ENCODE data around the gene CCDC137.

CCDC137 gene

DNA sequence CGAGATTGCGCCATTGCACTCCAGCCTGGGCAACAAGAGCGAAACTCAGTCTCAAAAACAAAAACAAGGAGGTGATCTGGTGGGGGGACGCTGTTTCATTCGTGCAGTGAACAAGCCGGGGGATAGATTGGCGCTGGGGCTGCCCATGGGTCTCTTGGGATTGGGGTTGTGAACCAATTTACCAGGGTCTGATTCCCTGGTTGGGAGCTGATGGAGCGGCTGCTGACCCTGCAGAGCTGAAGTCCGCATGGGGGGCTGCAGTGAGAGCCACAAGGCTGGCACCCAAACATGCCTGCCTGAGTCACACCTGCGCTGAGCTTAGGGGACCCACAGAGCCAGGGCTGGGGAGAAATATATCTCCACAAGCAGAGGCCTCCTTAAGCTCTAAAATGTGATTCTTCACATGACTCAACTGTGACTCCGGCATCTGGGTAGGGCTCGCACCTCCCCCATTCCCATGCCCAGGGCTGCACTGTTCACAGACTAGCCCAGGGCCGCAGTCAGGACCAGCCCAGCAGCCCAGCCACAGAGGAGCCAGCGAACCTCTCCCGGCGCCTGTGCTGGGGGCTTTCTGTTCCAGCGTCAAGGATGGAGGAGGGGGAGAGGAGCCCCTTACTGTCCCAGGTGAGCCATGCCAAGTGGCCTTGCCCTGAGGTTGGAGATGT lies 24.6 kb upstream of the CCDC137 start:
- Mint-ChIP-seq H3K27ac (ENCODE audit: low read depth) (no peak overlapping the region), H3K9me3 (no peaks in the 10 kb centered on the region), H3K27me3 (no peaks in the 10 kb centered on the region), H3K4me3 (no peak overlapping the region), H3K4me1 (no peaks in the 10 kb centered on the region), H3K36me3 (ENCODE audit: insufficient read depth) (peaks cover 4% of the 10 kb centered on the region)
- DNase-seq (ENCODE audit: low spot score in 2 of 2) (no peak), ATAC-seq (replicated peaks; ENCODE audit: extremely low read depth, poor library complexity, severe bottlenecking) (no peak)

DNA sequence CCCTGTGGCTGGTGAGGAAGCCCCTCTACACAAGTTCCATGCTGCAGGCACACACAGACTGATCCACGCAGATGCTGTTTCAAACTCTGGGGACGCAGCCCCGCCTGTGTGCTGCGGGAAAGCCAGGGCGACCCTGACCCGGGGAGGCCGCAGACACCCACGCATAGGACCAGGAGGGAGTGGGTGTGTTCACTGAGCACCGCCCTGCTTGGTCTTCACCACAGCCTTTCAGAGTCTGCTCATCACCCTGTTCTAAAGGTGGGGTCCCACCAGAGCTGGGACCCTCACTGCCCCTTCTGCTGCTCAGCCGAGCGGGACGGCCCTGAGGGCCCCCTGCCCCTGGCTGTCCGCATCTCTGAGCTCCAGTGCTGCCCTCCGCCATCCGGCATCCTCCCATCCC lies 22.0 kb upstream of the CCDC137 start:
- no peak for DNase-seq (ENCODE audit: low spot score in 2 of 2)
- Mint-ChIP-seq H3K27me3 (peaks cover 8% of the 10 kb centered on the region), H3K4me3 (no peak overlapping the region), H3K36me3 (ENCODE audit: insufficient read depth) (peaks cover 3% of the 10 kb centered on the region), H3K27ac (ENCODE audit: low read depth) (no peak overlapping the region), H3K4me1 (no peaks in the 10 kb centered on the region), H3K9me3 (no peaks in the 10 kb centered on the region)
- no peak for ATAC-seq (replicated peaks; ENCODE audit: extremely low read depth, poor library complexity, severe bottlenecking)

DNA sequence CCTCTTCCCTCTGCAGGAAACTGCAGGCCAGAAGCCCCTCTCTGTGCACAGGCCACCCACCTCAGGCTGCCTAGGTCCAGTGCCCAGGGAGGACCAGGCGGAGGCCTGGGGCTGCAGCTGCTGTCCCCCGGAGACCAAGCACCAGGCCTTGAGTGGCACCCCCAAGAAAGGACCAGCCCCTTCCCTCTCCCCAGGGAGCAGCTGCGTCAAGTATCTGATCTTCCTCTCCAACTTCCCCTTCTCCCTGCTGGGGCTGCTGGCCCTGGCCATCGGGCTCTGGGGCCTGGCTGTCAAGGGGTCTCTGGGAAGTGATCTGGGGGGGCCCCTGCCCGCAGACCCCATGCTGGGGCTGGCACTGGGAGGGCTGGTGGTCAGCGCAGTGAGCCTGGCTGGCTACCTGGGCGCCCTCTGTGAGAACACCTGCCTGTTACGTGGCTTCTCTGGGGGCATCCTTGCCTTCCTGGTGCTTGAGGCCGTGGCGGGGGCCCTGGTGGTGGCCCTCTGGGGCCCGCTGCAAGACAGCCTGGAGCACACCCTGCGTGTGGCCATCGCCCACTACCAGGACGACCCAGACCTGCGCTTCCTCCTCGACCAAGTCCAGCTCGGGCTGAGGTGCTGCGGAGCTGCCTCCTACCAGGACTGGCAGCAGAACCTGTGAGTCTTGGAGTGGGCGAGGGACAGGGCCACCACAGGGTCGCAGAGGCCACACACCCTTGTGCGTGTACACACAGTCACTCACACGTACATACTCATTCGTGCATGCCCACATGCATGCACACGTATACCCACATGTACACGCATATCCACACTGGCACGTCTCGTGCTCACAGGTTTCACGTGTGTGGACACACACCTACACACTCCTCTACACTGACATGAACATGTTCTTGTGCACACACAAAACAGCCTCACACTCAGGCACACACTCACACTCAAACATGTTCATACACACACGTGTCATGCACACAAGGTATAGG lies 21.3 kb upstream of the CCDC137 start:
- no peak for ATAC-seq (replicated peaks; ENCODE audit: extremely low read depth, poor library complexity, severe bottlenecking)
- no peak for DNase-seq (ENCODE audit: low spot score in 2 of 2)
- Mint-ChIP-seq H3K27me3 (peaks cover 8% of the 10 kb centered on the region), H3K27ac (ENCODE audit: low read depth) (no peak overlapping the region), H3K9me3 (no peaks in the 10 kb centered on the region), H3K4me3 (no peak overlapping the region), H3K36me3 (ENCODE audit: insufficient read depth) (peaks cover 3% of the 10 kb centered on the region), H3K4me1 (no peaks in the 10 kb centered on the region)

DNA sequence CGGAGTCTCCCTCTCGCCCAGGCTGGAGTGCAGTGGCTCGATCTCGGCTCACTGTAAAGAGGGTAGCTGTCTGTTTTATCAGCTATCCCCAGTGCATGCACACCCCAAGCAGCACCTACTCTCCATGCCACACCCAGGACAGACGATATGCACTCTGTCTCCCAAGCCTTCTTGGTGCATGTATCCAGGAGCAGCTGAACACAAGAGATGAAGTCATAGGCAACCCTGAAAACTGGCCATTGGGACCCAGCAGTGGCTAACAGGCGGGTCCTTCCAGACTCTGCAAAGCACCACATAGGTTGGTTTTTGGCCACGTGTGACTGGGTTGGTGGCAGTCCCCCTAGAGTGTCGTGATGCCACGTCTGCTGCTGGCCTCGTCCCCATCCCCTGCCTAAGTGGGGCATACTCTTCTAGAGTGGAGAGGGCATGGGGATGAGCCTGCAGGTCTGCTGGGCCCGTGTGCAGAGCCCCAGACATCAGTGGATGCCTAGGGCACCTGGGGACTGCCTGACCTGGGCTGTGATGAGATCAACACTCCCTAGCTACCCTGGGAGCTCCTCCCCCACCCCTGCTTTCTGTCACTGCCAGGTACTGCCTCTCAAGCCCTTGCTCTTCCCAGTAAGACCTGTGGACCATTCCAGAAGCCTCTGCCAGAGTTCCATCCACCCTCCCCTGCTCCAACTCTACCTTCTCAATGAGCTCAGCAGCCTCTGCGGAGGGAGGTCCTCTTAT lies 19.5 kb upstream of the CCDC137 start:
- no peak for DNase-seq (ENCODE audit: low spot score in 2 of 2)
- Mint-ChIP-seq H3K27ac (ENCODE audit: low read depth) (no peak overlapping the region), H3K36me3 (ENCODE audit: insufficient read depth) (peaks cover 6% of the 10 kb centered on the region), H3K27me3 (peaks cover 16% of the 10 kb centered on the region), H3K4me3 (no peak overlapping the region), H3K9me3 (no peaks in the 10 kb centered on the region), H3K4me1 (no peaks in the 10 kb centered on the region)
- ATAC-seq (replicated peaks; ENCODE audit: extremely low read depth, poor library complexity, severe bottlenecking): no peak

DNA sequence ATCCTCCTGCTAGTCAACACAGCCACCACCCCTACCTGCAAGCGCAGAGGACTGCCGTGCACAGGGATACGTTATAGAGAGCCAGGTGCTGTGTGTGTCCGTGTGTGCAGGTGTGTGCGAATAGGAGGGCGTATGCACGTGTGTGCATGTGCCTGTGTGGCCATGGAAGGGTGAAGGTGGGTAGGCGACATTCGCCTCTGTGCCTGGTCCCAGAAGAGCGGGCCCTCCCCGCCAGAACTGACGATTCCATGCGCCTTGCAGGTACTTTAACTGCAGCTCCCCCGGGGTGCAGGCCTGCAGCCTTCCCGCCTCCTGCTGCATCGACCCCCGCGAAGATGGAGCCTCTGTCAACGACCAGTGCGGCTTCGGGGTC lies 18.9 kb upstream of the CCDC137 start:
- no peaks in the 10 kb centered on the region for H3K4me1 Mint-ChIP-seq
- no peak overlapping the region for H3K27ac Mint-ChIP-seq (ENCODE audit: low read depth)
- no peak overlapping the region for H3K4me3 Mint-ChIP-seq
- H3K36me3 Mint-ChIP-seq (ENCODE audit: insufficient read depth): peaks cover 6% of the 10 kb centered on the region
- no peaks in the 10 kb centered on the region for H3K9me3 Mint-ChIP-seq
- H3K27me3 Mint-ChIP-seq: peaks cover 17% of the 10 kb centered on the region
- no peak for ATAC-seq (replicated peaks; ENCODE audit: extremely low read depth, poor library complexity, severe bottlenecking)
- no peak for DNase-seq (ENCODE audit: low spot score in 2 of 2)

DNA sequence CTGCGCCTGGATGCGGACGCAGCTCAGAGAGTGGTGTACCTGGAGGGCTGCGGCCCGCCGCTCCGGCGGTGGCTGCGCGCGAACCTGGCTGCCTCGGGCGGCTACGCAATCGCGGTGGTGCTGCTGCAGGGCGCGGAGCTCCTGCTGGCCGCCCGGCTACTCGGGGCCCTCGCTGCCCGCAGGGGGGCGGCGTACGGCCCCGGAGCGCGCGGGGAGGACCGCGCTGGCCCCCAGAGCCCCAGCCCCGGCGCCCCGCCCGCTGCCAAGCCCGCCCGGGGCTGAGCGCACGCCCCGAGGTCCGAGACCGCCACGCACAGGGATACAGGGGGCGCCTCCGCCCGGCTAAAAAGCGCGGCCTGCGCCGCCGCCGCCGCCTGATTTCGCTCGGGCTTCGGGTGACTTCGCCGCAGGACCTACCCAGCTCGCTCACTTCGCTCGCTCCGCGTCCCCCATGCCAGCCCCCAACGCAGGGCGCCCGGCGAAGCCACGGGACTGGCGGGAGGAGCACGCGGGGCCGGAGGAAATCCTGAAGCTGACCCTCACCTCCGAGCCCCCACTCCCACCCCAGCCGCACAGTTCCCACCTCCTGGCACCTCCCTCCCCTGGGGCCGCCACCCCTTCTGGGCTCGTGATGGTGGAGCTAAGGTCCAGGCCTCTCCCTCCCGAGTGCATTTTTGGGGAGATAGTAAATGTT lies 18.4 kb upstream of the CCDC137 start:
- Mint-ChIP-seq H3K4me3 (no peak overlapping the region), H3K4me1 (no peaks in the 10 kb centered on the region), H3K27ac (ENCODE audit: low read depth) (no peak overlapping the region), H3K36me3 (ENCODE audit: insufficient read depth) (peaks cover 7% of the 10 kb centered on the region), H3K9me3 (no peaks in the 10 kb centered on the region), H3K27me3 (peaks cover 19% of the 10 kb centered on the region)
- no peak for ATAC-seq (replicated peaks; ENCODE audit: extremely low read depth, poor library complexity, severe bottlenecking)
- no peak for DNase-seq (ENCODE audit: low spot score in 2 of 2)

DNA sequence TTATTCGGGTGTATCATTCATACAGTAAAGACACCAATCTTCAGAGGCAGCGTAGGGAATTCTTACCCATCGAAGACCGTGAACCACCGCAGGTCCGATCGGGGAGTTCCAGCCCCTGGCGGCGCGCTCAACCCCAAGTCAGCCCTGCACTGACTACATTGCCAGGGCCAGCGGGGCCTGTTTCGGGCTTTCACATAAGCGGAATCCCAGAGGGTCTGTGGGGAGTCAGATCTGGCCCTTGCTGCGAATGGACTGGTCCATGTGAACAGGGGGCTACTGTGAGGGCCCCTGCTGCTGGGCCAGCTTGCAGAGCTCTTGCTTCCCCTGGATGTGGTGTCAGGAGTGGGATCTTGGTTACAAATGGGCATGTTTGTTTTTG lies 17.8 kb upstream of the CCDC137 start:
- Mint-ChIP-seq H3K9me3 (no peaks in the 10 kb centered on the region), H3K4me1 (no peaks in the 10 kb centered on the region), H3K27ac (ENCODE audit: low read depth) (no peak overlapping the region), H3K36me3 (ENCODE audit: insufficient read depth) (peaks cover 7% of the 10 kb centered on the region), H3K4me3 (no peak overlapping the region), H3K27me3 (peaks cover 25% of the 10 kb centered on the region)
- DNase-seq (ENCODE audit: low spot score in 2 of 2) (no peak), ATAC-seq (replicated peaks; ENCODE audit: extremely low read depth, poor library complexity, severe bottlenecking) (no peak)

DNA sequence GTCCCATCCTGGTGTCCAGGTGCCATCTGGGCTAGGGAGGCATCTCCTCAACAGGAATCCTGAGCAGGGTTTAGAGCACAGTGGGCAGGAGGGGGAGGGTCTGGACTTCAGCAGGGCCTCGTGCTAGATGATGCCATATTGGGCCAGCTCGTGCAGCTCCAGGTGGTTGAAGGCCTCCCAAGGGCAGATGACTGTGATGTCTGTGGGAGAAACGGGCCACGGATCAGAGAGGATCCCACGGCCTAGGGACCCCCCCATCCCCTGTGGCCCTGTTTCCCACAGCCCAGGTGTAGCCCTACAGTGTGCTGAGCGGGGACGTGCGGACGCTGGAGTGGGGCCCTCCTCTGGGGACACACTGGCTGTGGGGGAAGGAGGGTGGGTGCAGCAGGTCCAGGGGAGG lies 15.6 kb upstream of the CCDC137 start:
- ATAC-seq (replicated peaks; ENCODE audit: extremely low read depth, poor library complexity, severe bottlenecking) (no peak), DNase-seq (ENCODE audit: low spot score in 2 of 2) (no peak)
- Mint-ChIP-seq H3K4me3 (no peak overlapping the region), H3K36me3 (ENCODE audit: insufficient read depth) (peaks cover 7% of the 10 kb centered on the region), H3K4me1 (no peaks in the 10 kb centered on the region), H3K27ac (ENCODE audit: low read depth) (no peak overlapping the region), H3K27me3 (peaks cover 28% of the 10 kb centered on the region), H3K9me3 (no peaks in the 10 kb centered on the region)

DNA sequence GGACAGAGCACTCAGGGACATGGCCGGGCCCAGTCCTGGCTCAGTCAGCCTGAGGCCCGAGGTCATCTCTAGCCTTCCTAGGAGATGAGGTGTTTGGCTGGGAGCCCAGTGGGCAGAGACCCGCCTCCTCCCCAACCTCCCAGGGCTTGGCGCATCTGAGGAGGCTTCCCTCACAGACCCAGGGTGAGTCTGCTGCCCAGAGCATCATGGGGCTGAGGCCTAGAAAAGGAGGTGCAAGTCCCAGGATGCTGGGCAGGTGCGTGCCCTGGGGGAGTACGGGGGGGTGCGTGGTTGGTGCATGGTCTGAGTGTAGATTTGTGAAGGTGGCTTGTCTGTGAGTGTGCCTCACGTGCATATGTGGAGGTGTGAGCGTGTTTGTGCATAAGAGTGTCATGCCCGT lies 14.8 kb upstream of the CCDC137 start:
- Mint-ChIP-seq H3K27ac (ENCODE audit: low read depth) (no peak overlapping the region), H3K4me3 (no peak overlapping the region), H3K36me3 (ENCODE audit: insufficient read depth) (peaks cover 7% of the 10 kb centered on the region), H3K27me3 (peaks cover 28% of the 10 kb centered on the region), H3K9me3 (no peaks in the 10 kb centered on the region), H3K4me1 (no peaks in the 10 kb centered on the region)
- no peak for DNase-seq (ENCODE audit: low spot score in 2 of 2)
- no peak for ATAC-seq (replicated peaks; ENCODE audit: extremely low read depth, poor library complexity, severe bottlenecking)

DNA sequence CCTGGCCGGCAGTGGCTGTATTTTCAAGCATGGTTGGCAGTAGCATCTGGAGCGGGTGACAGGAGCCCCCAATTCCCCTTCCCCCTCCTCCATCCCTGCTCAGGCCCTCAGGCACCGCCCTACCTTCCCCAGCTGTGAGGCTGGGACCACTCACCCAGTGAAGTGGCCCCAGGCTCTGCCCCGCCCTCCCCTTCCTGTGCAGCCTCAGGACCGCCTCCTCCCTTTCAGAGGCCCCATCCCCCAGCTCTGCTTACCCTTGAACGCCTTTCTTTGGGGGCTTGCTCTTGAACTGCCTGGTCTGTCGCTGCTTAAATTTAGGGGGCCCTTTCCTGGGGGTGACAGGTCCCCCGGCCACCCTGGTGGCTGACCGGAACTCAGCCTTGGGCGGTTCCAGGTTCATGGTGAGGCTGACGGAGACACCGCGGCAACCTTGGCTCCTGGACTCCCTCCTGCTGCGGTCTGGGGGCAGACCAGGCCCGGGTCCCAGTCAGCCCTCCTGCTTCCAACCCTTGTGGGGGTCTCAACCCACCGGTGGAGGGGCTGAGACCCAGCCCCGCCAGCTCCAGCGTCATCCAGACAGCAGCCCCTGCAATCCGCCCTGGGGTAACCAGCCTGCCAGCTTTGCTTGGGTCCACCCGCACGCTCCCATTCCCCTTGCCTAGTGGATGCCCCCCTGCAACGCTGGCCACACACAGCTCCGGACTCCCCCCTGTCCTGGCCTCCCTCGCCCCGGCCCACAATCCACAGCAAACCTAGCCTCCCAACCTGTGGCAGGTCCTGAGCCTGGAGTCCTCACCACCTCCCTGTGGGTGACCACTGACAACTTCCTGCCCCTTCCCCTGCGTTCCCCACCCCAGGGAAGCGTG lies 13.4 kb upstream of the CCDC137 start:
- no peak for ATAC-seq (replicated peaks; ENCODE audit: extremely low read depth, poor library complexity, severe bottlenecking)
- Mint-ChIP-seq H3K27ac (ENCODE audit: low read depth) (peak overlapping the region; percentile 48), H3K4me1 (no peaks in the 10 kb centered on the region), H3K36me3 (ENCODE audit: insufficient read depth) (peaks cover 5% of the 10 kb centered on the region), H3K27me3 (peaks cover 28% of the 10 kb centered on the region), H3K4me3 (peak overlapping the region; percentile 60), H3K9me3 (no peaks in the 10 kb centered on the region)
- DNase-seq (ENCODE audit: low spot score in 2 of 2): no peak

DNA sequence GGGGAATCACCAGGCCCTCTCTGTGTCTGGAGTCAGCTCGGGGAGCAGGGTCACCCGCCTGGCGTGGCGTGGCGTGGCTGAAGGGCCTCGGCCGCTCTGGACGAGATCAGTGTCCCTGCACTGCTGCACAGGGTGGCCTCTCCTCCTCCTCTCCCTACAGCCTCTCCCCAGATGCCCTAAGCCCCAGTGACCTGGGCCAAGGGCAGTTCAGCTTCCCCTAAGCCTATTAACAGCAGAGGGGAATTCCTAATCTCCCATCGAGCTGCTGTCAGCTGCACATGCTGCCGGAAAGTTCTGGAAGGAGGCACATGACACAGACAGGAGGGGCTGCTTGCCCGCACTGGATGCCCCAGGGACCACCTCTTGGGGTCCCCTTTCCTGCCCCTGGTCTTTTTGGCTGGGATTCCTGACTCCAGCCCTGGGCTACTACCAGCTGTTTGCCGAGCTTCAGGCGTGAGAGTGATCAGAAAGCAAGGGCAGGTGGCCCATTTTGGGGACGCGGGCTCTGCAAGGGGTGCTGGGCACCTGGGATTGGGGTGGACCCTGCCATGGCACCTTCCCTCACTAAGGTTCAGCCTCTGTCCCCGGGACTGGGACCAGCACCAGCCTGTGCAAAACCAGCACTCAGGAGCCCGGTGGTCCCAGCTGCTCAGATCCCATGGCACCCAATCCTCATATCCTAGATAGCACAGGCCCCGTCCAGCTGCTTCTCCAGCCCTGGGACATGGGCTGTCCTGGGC lies 11.0 kb upstream of the CCDC137 start:
- DNase-seq (ENCODE audit: low spot score in 2 of 2) (no peak), ATAC-seq (replicated peaks; ENCODE audit: extremely low read depth, poor library complexity, severe bottlenecking) (no peak)
- no peak overlapping the region for H3K27ac Mint-ChIP-seq (ENCODE audit: low read depth)
- no peaks in the 10 kb centered on the region for H3K9me3 Mint-ChIP-seq
- H3K36me3 Mint-ChIP-seq (ENCODE audit: insufficient read depth): peaks cover 5% of the 10 kb centered on the region
- peaks cover 20% of the 10 kb centered on the region for H3K27me3 Mint-ChIP-seq
- no peak overlapping the region for H3K4me3 Mint-ChIP-seq
- H3K4me1 Mint-ChIP-seq: no peaks in the 10 kb centered on the region

All from central memory CD8-positive, alpha-beta T cell (primary cell).